GM12875 (cell line): ENCODE data around the gene DNPEP.

ENCODE experiments used
- H3K4me3 ChIP-seq: one replicate; pipeline ENCODE4 v1.5.1; 2011; ENCODE audit warnings: low read depth, low read length, control low read depth
- TF ChIP-seq, protein P1 (sequence below): IDR thresholded peaks from 2 replicates; pipeline ENCODE4 v1.5.1; 2011; ENCODE audit warnings: low read depth, mild to moderate bottlenecking, control low read depth, inconsistent platforms, low read length, moderate library complexity, borderline replicate concordance; ENCODE audit not compliant: insufficient read depth

The DNPEP gene

GRCh38 chr2:219387306-219388120 lies at the start of gene DNPEP:
Gene DNPEP (minus strand): TSS chr2:219387912. CDS start chr2:219387794, 118 bp downstream.
- peak within 1 kb of the TSS; percentile 75 for H3K4me3 ChIP-seq
- TF ChIP-seq, protein P1, sequence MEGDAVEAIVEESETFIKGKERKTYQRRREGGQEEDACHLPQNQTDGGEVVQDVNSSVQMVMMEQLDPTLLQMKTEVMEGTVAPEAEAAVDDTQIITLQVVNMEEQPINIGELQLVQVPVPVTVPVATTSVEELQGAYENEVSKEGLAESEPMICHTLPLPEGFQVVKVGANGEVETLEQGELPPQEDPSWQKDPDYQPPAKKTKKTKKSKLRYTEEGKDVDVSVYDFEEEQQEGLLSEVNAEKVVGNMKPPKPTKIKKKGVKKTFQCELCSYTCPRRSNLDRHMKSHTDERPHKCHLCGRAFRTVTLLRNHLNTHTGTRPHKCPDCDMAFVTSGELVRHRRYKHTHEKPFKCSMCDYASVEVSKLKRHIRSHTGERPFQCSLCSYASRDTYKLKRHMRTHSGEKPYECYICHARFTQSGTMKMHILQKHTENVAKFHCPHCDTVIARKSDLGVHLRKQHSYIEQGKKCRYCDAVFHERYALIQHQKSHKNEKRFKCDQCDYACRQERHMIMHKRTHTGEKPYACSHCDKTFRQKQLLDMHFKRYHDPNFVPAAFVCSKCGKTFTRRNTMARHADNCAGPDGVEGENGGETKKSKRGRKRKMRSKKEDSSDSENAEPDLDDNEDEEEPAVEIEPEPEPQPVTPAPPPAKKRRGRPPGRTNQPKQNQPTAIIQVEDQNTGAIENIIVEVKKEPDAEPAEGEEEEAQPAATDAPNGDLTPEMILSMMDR: no peak

- TF ChIP-seq, protein P1: no peak
- H3K4me3 ChIP-seq: no peak overlapping the region
These were observed 49.4 kb upstream of the DNPEP start for GRCh38 chr2:219437141-219437540.

DNA sequence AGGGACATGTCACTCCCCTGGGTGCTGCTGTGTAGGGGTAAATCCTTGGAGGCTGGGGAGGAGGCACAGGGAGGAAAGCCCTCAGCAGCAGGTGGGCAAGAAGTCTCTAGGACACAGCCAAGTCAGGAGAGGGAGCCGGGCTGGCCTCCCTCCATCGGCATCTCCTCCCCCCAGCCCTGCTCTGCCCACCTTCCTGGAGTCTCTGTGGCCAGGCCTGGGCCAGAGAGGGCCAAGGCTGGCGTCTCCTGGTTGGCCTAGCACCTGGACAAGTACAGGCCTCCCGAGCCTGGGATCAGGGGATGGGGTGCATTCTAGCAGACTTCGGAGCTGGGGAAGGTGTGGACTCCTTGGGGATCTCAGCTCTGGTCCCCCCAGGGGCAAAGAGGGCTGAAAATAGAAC lies 48.8 kb upstream of the DNPEP start:
- TF ChIP-seq, protein P1: no peak
- no peak overlapping the region for H3K4me3 ChIP-seq

- TF ChIP-seq, protein P1: no peak
- H3K4me3 ChIP-seq: no peak overlapping the region
These were observed 48.0 kb upstream of the DNPEP start for GRCh38 chr2:219435701-219436100.

DNA sequence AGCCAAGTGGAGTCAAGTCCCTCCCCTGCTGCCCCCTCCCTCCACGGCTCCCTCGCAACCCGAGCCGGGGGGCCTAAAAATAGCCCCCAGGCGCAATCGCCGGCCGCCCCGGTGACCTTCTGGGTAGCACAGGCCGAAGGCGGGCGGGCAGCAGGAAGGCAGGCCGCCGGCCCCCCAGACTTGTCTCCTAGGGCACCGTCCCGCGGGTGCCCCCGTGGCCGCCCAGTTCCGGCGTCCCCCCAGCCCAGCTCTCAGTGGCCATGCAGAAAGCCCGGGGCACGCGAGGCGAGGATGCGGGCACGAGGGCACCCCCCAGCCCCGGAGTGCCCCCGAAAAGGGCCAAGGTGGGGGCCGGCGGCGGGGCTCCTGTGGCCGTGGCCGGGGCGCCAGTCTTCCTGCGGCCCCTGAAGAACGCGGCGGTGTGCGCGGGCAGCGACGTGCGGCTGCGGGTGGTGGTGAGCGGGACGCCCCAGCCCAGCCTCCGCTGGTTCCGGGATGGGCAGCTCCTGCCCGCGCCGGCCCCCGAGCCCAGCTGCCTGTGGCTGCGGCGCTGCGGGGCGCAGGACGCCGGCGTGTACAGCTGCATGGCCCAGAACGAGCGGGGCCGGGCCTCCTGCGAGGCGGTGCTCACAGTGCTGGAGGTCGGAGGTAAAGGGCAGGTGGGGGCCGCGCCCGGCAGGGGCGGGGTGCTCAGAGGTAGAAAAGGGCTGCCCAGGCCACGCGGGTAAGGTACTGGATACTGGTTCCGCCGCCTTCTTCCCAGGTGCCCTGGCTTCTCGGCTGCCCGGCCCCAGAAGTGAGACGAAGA lies 47.2 kb upstream of the DNPEP start, which contains the start of gene SPEG:
TSS of gene SPEG (plus strand) at position 126 of the 808 bp plus-strand sequence. CDS start at position 261, 135 bp downstream.
- no peak within 1 kb of the TSS for H3K4me3 ChIP-seq
- TF ChIP-seq, protein P1: no peak

GRCh38 chr2:219434468-219434717 lies 46.7 kb upstream of the DNPEP start:
- TF ChIP-seq, protein P1: no peak
- no peak overlapping the region for H3K4me3 ChIP-seq
